Subcutaneous adipose tissue (tissue), 4 donors: Measurements from ENCODE around the gene ADAMTS18. TPM values are rescaled to one million over a fixed set of nuclear protein-coding genes. Genes with fewer than 3 reads are reported as not detected.

Source experiments
- CTCF ChIP-seq: fragments of 450-650 bp; IDR thresholded peaks from one replicate; pipeline ENCODE4 v1.5.1; 2016; ENCODE audit warnings: low read depth, mild to moderate bottlenecking, control low read depth, antibody characterized with exemption, moderate library complexity
- total RNA-seq, 4 donors: library from RNA; depleted of rRNA; stranded (reverse); fragments of >200 nt; gene quantifications; one replicate each; pipeline ENCODE4 v1.1.0, GENCODE V29; 2016

The ADAMTS18 gene
- total RNA-seq, 4 donors from 2014 or later = 1.1 to 20.9 (median 3.1) TPM

DNA sequence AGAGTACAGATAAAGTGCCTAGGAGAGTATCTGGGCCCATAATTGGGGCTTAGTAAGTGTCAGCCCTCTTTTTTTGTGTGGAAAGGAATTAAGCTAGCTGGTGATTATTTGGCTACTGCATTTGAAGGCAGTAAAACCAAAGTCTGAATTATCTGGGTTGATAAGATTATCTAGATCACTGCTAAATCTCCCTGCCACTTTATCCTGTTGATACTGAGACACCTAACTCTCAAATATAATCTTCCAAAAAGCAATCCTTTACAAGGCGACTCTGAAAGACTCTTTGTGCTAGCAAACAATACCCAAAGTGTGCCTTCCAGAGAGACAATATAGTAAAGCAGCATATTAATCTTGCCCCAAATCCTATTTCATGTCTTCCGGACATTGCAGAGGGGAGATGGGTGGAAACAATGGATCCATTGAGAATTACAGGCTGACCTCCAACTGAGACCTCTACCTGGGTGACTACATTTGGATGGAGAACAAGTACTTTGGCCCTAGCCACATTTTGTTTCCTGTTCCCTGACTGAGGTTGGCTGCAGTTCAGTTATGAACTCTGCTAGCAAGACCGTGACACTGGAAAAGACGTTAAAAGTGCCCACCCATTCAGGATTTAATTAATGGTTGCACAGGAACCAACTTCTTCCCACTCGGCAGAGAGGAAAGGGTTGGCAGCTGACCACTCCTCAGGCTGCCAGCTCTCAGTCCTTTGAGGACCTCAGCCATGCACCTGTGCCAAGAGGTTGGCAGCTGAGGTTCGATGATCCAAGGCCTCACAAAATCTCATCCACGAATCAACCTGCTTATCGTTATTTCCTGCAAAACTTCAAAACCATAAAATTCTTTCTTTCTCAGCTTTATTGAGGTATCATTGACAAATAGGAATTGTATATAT, 163.1 kb downstream of the ADAMTS18 start:
- TF ChIP-seq CTCF = no peak

DNA sequence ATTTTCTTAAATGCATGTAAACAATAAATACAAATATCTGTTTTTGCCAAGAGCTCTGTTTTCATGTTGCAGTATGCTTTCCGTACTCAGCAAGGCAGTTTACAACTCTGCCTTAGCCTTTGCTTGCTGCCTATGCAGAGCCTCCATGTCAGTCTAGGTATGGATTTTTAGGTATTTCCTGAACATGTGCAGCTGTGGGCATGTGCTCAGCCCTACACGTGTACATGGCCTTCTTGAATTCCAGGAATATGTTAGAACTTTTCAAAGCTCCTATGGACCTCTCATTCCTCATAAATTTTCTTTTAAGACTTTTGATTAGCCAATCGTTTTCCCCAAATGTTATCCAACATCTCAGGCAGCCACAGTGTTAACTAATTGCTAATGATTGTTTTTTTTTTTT, 171.9 kb downstream of the ADAMTS18 start:
- TF ChIP-seq CTCF = no peak

GRCh38 chr16:77250400-77250799, 184.4 kb downstream of the ADAMTS18 start:
- TF ChIP-seq CTCF = no peak

- TF ChIP-seq CTCF = no peak
Measured at GRCh38 chr16:77246150-77246549, 188.7 kb downstream of the ADAMTS18 start.

DNA sequence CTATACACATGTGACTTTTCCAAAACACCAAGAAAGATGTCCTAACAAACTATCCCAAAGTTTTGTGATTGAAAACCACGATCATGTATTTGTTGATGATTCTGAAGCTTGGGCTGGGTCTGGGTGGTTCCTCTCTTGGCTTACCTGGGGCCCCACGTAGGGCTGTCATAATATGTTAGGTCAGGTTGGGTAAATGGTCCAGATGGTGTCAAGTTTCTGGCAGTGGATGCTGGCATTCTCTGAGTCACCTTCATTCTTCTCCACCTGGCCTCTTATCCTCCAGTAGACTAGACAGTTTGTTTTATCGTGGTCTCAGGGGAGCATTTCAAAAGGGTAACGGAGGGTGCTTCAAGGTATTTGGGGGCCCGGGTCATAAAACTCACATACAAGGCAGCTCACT, 196.2 kb downstream of the ADAMTS18 start:
- TF ChIP-seq CTCF = no peak

- no peak for TF ChIP-seq CTCF
Measured at GRCh38 chr16:77236063-77236511, 198.7 kb downstream of the ADAMTS18 start.

- TF ChIP-seq CTCF = no peak
Measured at GRCh38 chr16:77234611-77235010, 200.2 kb downstream of the ADAMTS18 start.
